Esophagus muscularis mucosa (tissue), 3 donors: ENCODE data around the gene COQ10A.

Experiments used
- CTCF ChIP-seq, 3 experiments: fragments of 200-600 bp in 2 of 3; fragments of 450-650 bp in 1 of 3; sonication (generic) in 2 of 3; IDR thresholded peaks; one replicate each; pipeline ENCODE4 v1.5.1; 2017 to 2019; ENCODE audit warnings: antibody characterized with exemption in 3 of 3, mild to moderate bottlenecking in 2 of 3, moderate library complexity in 1 of 3
- POLR2A ChIP-seq: fragments of 450-650 bp; IDR thresholded peaks from one replicate; pipeline ENCODE4 v1.6.1; 2017; ENCODE audit warnings: antibody characterized with exemption, moderate library complexity, mild to moderate bottlenecking, low read depth
- POLR2AphosphoS5 ChIP-seq, 2 donors: sonication (generic); formaldehyde crosslinking; IDR thresholded peaks; one replicate each; pipeline ENCODE4 v1.6.1; 2017; ENCODE audit warnings: antibody characterized with exemption in 2 of 2

- no peak for TF ChIP-seq CTCF (IDR thresholded peaks at IDR 0.05)
- TF ChIP-seq POLR2AphosphoS5 (IDR thresholded peaks at IDR 0.05): no peak
- TF ChIP-seq POLR2A: no peak
Measured at GRCh38 chr12:56256326-56256960, 10.3 kb upstream of the COQ10A start.
